DND-41 (cell line): Measurements from ENCODE around the gene ABCB9.

Experiments
- ATAC-seq: fragments of 200-7000 bp; cut with Tn5 transposase; 3 replicates; pipeline ENCODE4 v1.9.1; 2021; ENCODE audit warnings: low read depth; ENCODE audit not compliant: insufficient read depth
- DNase-seq: peaks from one replicate; pipeline ENCODE4 v3.0.0-alpha.2; 2020
- H2AFZ ChIP-seq: 2 replicates; pipeline ENCODE4 v1.6.0; 2012; ENCODE audit warnings: low read depth, low read length
- H3K27ac ChIP-seq: 2 replicates; pipeline ENCODE4 v1.5.1; 2012; ENCODE audit warnings: low read length, inconsistent platforms
- H3K27me3 ChIP-seq: fragments of 200-600 bp; sonication (generic); 2 replicates; pipeline ENCODE4 v1.6.0; 2012; ENCODE audit warnings: low read length, mild to moderate bottlenecking, inconsistent platforms; ENCODE audit not compliant: insufficient read depth, poor library complexity
- H3K36me3 ChIP-seq: 2 replicates; pipeline ENCODE4 v1.5.1; 2012; ENCODE audit warnings: low read length, inconsistent platforms; ENCODE audit not compliant: insufficient read depth
- H3K4me1 ChIP-seq: 2 replicates; pipeline ENCODE4 v1.5.1; 2012; ENCODE audit warnings: mild to moderate bottlenecking, low read length; ENCODE audit not compliant: insufficient read depth
- H3K4me2 ChIP-seq: 2 replicates; pipeline ENCODE4 v1.6.0; 2012; ENCODE audit warnings: mild to moderate bottlenecking, moderate library complexity, low read length, inconsistent platforms; ENCODE audit not compliant: insufficient read depth
- H3K4me3 ChIP-seq, 2 experiments: fragments of 200-600 bp in 1 of 2; shearing (Covaris generic) in 1 of 2; 2 replicates each; pipeline ENCODE4 v1.5.1; 2012 to 2016; ENCODE audit warnings: inconsistent platforms in 2 of 2, low read length in 2 of 2, mild to moderate bottlenecking in 2 of 2, low read depth in 1 of 2, moderate library complexity in 1 of 2
- H3K79me2 ChIP-seq: 2 replicates; pipeline ENCODE4 v1.6.0; 2012; ENCODE audit warnings: low read length, inconsistent platforms; ENCODE audit not compliant: insufficient read depth
- H3K9ac ChIP-seq: 2 replicates; pipeline ENCODE4 v1.6.0; 2012; ENCODE audit warnings: low read depth, mild to moderate bottlenecking, inconsistent platforms, low read length, moderate library complexity
- H3K9me3 ChIP-seq: 2 replicates; pipeline ENCODE4 v1.5.1; 2012; ENCODE audit warnings: low read length, moderate library complexity, mild to moderate bottlenecking, inconsistent platforms; ENCODE audit not compliant: insufficient read depth, severe bottlenecking
- H4K20me1 ChIP-seq: 2 replicates; pipeline ENCODE4 v1.6.0; 2012; ENCODE audit warnings: low read length; ENCODE audit not compliant: insufficient read depth
- CTCF ChIP-seq: IDR thresholded peaks from 2 replicates; pipeline ENCODE4 v1.5.1; 2012; ENCODE audit warnings: borderline replicate concordance, low read length, moderate library complexity, mild to moderate bottlenecking; ENCODE audit not compliant: poor library complexity, severe bottlenecking; ENCODE audit errors: extremely low read depth
- EZH2 ChIP-seq: IDR thresholded peaks from 3 replicates; pipeline ENCODE4 v1.6.1; 2012; ENCODE audit warnings: borderline replicate concordance, low read depth, mild to moderate bottlenecking, moderate library complexity, low read length, inconsistent platforms; ENCODE audit not compliant: severe bottlenecking

ABCB9 gene

GRCh38 chr12:122948605-122949004, 17.7 kb downstream of the ABCB9 start:
- no peak overlapping the region for H2AFZ ChIP-seq
- H3K36me3 ChIP-seq: no peaks in the 10 kb centered on the region
- DNase-seq (no peak), ATAC-seq (no peak)
- H3K9ac ChIP-seq: no peak overlapping the region
- no peaks in the 10 kb centered on the region for H3K79me2 ChIP-seq
- TF ChIP-seq CTCF (no peak), EZH2 (no peak)
- no peaks in the 10 kb centered on the region for H3K4me1 ChIP-seq
- H3K27ac ChIP-seq: no peak overlapping the region
- no peak overlapping the region for H3K4me2 ChIP-seq
- H3K9me3 ChIP-seq: no peaks in the 10 kb centered on the region
- H4K20me1 ChIP-seq: no peaks in the 10 kb centered on the region; the same call in 1 of the 2 replicates
- no peak overlapping the region for H3K4me3 ChIP-seq
- H3K27me3 ChIP-seq: no peaks in the 10 kb centered on the region

DNA sequence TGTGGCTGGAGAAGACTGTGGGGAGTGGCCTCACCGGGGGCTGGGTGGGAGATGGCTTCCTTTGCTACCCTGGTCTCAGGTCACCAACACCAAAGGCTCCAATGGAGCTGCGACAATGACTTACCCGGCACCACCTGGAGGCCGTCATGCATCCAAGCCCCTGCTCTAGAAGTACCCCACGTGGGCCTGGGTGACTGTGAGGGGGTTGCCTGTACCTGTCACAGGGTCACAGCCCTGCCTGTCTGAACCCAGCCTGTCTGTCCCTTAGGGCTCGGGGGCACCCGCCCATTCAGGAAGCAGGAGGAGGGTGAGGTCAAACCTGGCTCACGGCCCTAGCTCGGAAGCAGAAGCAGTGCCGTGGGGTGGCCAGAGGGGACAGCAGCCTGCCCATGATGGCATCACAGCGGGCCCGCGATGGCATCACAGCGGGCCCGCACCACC, 18.9 kb downstream of the ABCB9 start:
- H3K4me2 ChIP-seq: no peak overlapping the region
- no peaks in the 10 kb centered on the region for H3K9me3 ChIP-seq
- H3K36me3 ChIP-seq: no peaks in the 10 kb centered on the region
- ATAC-seq: no peak
- no peak overlapping the region for H2AFZ ChIP-seq
- TF ChIP-seq EZH2: no peak
- no peak for TF ChIP-seq CTCF
- no peaks in the 10 kb centered on the region for H3K27me3 ChIP-seq
- no peak overlapping the region for H3K27ac ChIP-seq
- no peaks in the 10 kb centered on the region for H3K4me1 ChIP-seq
- no peak for DNase-seq
- H3K4me3 ChIP-seq: no peak overlapping the region
- H3K79me2 ChIP-seq: no peaks in the 10 kb centered on the region
- H4K20me1 ChIP-seq: no peaks in the 10 kb centered on the region; the same call in 1 of the 2 replicates
- H3K9ac ChIP-seq: no peak overlapping the region

GRCh38 chr12:122946690-122947341, 19.4 kb downstream of the ABCB9 start:
- H3K79me2 ChIP-seq: no peaks in the 10 kb centered on the region
- no peaks in the 10 kb centered on the region for H3K27me3 ChIP-seq
- no peaks in the 10 kb centered on the region for H3K9me3 ChIP-seq
- peak; percentile 18 for DNase-seq
- H4K20me1 ChIP-seq: no peaks in the 10 kb centered on the region; the same call in 1 of the 2 replicates
- H3K4me2 ChIP-seq: no peak overlapping the region
- peak; percentile 52 for ATAC-seq
- TF ChIP-seq CTCF (peak; percentile 13), EZH2 (no peak)
- H3K36me3 ChIP-seq: no peaks in the 10 kb centered on the region
- H2AFZ ChIP-seq: no peak overlapping the region
- H3K9ac ChIP-seq: no peak overlapping the region
- no peaks in the 10 kb centered on the region for H3K4me1 ChIP-seq
- no peak overlapping the region for H3K27ac ChIP-seq
- no peak overlapping the region for H3K4me3 ChIP-seq
